DMS79 (cell line): Measurements from ENCODE around the gene IL1RAPL1.

ENCODE experiments used
- DNase-seq: peaks from one replicate; lab custom pipeline; 2025; lab: John Stamatoyannopoulos, UW

Gene IL1RAPL1

DNA sequence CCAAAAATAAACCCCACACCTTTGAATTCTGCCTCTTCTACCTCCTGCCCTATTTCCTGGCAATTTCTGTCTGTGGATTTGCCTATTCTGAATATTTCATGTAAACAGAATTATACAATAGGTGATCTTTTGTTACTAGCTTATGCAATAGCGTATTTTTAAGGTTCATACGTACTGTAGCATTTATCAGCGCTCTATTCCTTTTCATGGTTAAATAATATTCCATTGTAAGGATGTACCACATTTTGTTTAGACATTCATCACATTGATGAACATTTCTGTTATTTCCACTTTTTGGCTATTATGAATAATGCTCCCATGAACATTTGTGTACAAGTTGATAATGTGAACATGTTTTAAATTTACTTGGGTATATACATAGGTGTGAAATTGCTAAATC is 847.7 kb downstream of the IL1RAPL1 start:
- DNase-seq, result no peak

DNA sequence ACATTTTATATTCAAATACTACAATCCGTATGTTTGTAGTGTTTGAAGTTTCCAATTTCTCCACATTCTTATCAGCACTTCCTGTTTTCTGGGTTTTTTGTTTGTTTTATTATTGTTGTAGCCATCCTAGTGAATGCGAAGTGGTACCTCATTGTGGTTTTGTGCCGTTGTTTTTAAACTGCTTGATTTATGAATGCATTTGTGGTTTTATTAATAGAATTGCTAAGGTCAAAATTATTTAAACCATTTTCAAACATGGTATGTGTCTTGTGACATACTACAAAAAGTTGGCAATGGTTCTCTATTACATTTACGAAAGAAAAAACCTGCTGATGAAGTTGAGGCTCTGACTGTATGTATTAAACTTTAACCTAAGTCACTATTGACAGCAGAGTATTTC is 848.1 kb downstream of the IL1RAPL1 start:
- DNase-seq, result no peak

DNA sequence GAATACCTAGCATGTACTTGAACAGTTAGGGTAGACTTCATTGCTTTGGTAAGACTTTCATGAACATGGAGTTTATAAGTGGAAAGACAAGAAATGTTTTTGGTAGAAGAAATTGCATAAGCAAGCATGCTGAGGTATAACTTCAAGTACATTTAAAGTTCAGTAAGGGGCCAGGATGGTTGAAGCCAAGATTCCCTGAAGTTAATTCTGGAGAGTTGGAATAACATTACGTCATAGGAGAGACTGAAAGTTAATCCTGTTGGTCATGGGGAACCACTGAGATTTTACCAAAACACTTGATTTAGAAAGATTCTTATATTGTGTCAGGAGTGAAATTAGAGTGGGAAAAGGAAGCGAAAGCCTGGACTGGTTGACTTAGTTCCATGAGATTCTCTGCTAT is 860.6 kb downstream of the IL1RAPL1 start:
- no peak for DNase-seq

DNA sequence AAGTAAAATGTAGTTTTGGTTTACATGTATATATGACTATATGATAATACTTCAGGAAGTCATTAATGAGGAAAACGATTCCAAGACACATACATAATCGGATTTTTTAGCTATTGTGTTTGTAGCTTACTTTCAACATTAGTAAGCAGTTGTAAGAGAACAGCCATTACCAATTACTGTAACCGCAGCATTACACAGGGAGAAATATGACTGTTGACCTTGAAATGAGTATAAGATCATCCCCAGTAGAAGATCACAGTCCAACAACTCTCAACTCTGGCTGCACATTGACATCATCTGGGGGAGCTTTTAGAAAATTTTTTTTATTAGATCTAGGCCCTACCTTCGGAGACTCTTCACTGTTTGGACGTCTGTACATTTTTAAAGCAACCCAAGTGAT is 866.1 kb downstream of the IL1RAPL1 start:
- no peak for DNase-seq

DNA sequence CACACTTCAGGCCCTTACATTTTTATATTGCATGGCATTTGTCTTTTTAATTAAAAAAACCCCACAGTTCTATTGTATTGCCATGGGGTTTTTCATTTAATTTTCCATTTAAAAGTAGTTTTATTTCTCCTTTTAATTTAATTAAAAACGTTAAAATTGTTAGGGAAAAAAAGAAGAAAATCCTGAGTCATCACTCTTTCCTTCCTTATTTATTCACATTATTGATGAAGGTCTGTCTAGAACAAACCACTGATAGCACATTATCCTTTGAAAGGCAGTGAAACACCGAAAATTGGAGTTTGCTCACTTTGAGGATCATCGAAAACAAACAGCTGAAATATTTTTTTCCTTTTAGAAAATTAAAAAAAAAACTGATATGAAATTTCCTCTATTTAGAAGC is 868.5 kb downstream of the IL1RAPL1 start:
- no peak for DNase-seq

DNA sequence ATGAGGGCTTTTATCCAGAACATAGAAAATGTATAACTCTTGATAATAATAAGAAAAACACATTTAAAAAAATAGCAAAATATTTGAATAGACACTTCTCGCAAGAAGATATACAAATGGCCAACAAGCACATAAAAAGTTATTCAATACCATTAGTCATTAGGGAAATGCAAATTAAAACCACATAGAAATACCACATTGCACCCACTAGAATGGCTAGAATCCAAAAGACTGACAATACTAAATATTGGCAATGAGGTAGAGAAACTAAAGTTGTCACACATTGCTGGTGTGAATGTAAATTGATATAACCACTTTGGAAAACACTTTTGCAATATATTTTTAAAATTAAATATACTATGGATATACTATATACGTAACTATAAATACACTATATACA is 873.8 kb downstream of the IL1RAPL1 start:
- DNase-seq, result no peak

DNA sequence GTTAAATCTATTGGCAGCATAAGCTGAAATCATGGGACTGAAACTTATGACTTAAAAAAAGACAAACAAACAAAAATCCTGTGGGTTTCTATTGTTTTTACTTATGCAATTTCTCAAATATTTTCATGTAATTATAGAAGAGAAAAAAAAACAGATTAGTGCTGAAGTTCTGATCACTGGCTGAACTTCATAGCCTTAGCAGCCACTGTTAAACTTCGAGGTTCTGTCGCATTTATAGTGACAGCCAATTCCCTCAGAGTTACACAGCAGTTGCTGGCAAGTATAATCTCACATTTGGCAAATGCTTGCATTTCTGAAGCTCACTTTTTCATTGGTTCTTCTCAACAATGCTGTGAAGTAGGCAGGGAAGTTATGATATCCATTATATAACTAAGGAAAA is 879.2 kb downstream of the IL1RAPL1 start:
- no peak for DNase-seq

DNA sequence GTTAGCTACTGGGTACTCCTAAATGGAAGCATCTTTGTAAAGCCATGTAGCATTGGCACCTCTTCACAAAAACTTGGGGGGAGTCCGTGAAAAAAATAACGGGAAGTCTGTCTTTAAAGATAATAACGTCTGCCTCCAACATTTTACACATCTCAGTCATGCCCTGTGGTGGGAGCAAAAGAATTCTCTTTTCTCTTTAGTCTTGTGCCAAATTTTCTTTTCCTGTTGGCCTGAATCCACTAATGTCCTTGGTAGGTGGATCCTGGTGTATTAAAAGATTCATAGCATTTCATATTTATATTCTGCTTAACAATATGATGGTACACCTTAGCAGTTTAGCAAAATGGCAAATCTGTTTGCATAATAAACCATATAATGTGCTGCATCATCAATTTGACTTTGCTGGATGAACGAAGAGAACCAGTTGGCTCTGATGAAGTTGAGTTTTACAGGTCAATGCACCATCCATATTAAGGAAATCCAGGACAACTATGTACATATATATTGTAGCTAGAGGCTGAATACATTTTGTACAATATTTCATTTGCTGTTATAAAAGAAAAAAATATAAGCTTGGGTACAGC is 881.8 kb downstream of the IL1RAPL1 start:
- DNase-seq, result no peak

DNA sequence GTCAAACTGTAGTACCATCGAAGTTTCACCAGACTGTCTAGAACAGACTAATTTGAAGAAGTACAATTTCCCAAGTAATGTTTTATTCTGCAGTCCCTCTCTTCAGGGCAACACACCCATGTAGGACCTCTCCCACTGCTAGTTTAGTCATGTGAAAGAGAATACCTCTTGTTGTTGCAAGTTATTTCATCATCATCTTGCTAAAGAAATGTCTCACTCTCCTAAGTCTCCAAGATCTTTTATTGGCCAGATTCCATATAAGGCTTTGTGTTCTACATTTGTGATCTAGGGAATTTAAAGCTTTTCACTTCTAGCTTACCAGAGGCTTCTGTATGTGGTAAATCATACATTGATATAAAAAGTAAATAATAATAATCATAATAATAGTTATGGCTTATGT is 882.8 kb downstream of the IL1RAPL1 start:
- DNase-seq, result no peak

DNA sequence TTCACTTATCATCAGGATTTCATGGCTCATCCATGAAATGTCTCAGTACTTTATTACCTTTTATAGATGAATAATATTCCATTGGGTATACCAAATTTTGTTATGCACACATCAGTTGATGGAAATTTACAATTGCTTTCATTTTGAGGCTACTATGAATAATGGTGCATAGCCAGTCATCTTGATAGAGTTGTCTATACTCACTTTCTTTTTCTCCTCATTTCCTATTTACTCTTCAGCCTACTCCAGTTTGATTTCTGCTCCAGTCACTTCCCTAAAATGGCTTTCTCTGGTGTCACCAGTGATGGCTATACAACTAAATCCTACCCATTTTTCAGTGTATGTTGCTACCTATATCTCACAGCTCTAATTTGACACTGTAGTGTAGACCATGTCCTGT is 884.6 kb downstream of the IL1RAPL1 start:
- DNase-seq, result no peak

DNA sequence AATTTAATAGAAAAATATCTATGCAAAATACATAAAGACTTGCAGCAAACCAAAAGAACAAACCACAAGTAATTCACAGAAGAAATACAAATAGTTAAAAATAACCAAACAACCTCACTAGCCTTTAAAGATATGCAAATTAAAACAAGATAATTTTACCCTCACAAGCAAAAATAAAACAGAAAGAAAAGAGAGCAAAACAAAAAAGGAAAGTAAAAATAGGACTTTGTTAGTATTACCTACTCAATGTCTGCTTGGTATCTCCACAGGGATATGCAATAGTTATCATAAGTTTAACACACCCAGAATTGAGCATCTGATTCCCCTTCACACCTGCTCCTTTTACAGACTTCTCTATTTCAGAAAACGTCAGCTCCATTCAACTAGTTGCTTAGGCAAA is 890.6 kb downstream of the IL1RAPL1 start:
- no peak for DNase-seq

DNA sequence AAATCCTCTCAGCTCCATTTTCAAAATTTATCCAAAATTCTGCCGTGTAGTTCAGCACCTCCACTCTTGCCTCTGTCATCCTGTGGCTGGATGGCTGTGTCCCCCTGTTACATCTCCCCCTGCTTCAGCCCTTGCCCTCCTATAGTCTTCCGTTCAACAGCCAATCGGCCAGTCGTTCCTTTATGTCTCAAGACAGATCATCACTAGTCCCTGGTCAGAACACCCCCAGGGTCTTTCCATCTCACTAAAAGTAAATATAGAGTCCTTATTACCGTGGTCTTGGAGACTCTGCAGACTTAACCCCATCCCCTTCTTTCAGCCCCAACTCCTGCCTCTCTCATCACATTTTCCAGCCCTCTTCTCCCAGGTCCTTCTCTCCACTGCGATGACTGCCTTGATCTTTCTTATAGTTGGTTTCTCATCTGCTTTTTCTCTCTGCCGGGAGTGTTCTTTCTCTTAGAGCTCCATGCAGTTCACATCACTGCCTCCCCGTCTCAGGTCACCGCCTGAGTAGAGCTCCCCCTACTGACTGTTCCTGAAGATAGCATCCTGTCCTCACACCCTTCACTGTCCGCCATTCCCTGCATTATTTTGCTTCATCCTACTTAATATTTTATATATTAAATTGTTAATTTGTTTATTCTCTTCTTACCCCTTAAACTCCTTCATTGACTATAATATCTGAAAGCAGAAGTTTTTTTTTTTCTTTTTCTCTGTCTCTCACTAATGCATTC is 891.3 kb downstream of the IL1RAPL1 start:
- no peak for DNase-seq

DNA sequence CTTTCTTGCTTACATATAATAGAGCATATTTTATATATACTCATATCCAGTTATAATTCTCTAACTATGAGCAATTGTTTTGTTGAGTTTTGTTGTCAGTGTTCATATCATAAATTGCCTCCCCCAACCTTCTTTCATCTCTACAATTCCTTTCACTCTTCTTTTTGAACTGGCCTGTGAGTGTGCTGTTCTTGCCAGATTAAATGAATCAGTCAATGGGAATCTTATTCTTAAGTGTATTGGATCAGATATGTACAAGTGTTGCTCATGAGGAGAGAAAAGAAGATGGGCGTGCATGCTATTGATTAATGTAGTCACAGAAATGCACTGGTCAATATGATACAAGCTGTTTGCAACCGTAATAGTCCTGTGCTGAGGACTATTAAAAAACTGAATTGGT is 900.0 kb downstream of the IL1RAPL1 start:
- no peak for DNase-seq

DNA sequence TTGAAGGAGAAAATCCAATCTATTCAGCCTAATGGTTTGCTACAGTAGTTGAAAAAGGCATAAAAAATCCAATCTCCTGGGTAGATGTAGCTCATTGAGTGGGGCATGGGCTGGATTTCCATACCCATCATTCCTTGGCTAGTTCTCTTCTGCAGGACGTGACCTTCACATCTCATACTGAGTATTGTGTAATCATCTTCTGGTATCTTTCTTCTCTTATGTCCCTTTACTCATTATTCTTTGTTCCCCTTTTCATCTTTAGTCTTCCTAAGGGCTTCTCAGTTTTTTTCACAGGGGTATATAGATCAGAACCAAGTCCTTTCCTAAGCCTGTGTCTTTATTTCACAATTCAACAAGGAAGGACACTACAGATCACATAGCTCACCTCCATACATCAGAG is 900.5 kb downstream of the IL1RAPL1 start:
- no peak for DNase-seq

DNA sequence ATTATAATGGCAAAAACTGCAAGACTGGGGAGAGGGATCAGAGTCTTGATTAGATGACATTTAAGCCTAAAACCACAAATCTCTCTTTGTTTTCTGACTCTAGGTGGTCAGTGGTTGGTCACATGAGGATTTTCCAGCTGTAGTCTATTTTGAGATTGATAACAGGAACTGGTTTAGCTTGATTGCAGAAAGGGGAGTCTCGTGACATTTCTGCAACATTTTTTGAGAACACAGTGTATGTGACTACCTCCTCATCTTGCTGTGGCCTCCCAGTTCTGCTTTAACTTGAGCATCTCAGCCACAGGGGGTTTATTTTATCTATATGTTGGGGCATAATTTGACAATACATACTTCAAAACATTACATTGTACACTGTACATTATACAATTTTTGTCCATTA is 901.7 kb downstream of the IL1RAPL1 start:
- no peak for DNase-seq

DNA sequence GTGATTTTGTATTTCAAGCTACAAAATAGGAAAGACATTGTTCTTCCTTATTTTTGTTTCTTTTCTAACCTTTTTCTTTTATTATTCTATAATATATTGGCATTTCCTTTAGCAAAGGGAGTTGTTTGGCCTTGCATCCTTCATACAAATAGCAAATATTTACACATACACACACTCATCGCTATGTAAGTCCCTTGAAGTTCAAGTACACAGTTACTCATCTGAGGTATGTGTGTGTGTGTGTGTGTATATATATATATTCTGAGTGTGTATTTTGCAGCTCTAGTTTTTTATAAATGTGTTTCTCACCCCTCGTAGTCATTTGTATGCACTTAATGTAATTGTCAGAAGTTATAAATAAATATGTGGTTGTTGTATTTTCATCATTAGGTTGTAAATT is 903.4 kb downstream of the IL1RAPL1 start:
- no peak for DNase-seq

DNA sequence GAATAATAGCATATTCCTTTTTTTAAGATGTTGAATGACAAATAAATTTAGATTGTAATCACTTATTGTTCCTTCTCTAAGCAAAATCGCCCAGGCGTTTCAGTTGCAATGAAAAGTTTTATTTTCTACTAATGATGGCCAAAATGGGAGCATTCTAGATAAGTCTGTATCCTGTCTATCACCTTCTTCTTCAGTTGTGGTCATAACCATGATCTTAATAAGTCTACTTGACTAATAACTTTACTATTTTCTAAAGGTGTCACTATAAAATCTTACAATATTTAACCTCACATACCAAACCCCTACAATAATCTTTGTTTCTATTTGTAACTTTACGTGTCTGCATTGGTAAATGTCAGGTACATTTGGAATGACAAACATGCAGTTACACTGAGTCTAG is 904.4 kb downstream of the IL1RAPL1 start:
- DNase-seq, result no peak

DNA sequence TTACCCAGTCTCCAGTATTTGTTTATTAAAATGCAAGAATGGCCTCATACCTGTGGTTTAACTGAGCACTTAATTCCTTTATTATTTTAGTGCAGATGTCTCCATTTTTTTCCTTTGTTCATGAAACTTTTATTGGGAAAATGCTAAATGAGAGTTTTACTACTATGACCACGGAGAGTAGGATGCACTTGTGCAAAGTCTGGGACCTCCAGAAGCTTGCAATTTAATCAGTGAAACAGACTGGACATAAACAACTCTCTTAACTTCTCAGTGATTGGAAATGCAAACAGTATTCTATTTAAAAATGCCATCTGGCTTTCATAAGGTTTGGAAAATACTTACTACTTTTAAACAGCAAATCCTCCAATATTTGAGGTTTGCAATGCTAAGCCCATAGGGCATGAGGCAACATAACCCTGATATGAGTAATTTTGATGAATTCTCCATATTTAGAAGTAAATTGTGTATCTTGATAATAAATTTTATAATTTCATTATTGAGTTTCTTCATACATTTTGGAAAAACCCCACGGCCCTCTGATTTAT is 909.5 kb downstream of the IL1RAPL1 start:
- DNase-seq, result no peak

DNA sequence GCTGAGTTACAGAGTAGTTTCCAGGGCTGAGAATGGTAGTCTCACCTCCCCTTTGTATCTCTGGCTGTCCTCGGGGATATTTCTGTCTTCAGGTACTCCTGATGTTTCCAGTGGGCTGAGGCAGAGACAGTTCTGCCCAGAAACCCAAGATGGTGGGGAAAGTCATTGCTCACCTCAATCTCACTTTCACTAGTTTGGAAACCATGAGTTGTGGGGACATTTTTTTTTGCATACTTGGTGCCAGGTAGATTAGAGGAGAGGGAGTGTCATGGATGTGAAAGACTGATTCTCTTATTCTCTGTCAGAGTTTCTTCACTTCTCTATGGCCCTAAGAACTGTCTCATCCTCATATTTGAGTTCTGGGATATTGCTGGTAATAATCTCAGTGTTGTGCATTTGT is 919.5 kb downstream of the IL1RAPL1 start:
- no peak for DNase-seq

DNA sequence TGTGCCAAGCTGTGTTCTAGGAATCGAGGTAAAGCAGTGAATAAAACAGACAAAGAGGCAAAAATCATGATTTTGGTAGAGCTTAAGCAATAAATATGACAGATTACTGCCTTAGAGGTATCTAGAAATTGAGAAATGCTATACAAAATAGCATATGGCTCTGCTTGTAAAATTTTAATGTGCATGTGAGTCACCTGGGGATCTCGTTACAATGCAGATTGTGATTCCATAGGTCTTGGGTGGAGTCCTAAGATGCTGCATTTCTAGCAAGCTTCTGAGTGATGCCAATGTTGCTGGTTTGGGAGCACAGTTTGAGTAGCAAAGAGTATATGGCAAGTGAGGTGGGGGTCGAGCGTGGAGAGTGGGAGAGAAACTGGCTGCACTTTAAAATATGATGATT is 930.9 kb downstream of the IL1RAPL1 start:
- DNase-seq, result no peak

DNA sequence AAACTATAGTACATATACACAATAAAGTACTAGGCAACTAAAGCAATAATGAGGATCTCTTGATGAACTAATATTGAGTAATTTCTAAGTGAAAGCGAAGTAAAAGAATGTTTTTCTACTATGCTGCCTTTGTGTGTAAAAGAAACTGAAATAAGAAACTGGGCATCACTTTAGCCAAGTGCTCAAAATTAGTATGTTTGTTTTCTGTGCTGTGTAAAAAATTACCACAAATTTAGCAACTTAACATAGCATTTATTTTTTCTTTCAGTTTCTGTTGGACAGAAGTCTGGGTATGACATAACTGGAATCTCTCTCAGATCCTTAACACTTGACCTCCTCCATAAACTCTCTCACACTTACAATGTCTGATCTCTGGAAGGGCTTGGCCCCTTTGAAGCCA is 941.0 kb downstream of the IL1RAPL1 start:
- no peak for DNase-seq

DNA sequence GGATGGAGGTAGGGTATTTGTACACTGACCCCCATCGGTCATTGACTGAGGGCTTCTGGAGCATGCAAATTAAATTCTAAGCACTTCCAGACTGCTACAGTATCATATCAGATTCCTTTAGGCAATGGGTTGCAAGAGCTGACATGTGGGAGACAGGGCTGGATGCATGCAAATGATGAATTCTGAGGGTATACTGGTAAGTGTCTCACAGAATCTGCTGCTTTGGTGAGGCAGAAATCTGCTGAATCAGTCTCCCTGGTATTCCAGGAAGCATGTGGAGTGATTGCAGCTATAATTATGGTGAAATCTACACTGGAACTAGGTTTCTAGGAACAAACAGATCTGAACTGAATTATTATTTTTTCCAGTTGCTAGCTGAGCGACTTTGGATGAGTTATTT is 943.3 kb downstream of the IL1RAPL1 start:
- no peak for DNase-seq

DNA sequence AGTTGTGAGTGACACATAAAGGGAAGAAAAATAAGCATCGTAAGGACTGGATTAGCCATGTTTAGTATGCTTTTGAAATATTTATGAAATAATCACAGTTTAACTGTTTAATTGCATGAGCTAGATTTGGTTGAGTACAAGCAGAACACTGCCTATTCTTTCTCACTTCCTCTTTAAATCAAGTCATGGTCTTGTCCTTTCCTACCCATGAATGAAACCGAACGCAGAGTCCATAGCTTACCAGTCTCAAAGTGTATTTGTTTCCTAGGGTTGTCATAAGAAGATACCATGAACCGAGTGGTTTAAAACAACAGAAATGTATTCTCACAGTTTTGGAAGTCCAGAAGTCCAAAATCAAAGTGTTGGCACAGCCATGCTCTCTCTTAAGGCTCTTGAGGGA is 944.1 kb downstream of the IL1RAPL1 start:
- no peak for DNase-seq
